OCI-LY7 (cell line): ENCODE measurements around the gene LYPLA2. TPM values are rescaled to one million over a fixed set of nuclear protein-coding genes. Genes with fewer than 3 reads are reported as not detected.

Source experiments
- BruUV-seq: library from RNA; stranded (reverse); fragments of 400-500 nt; replicated peaks from 2 replicates; lab custom pipeline; 2021; lab: Mats Ljungman, UMichigan
- CTCF ChIA-PET: fragments of 300-600 bp; sonication (Branson Sonifier 250); formaldehyde crosslinking; loops from one replicate; lab custom pipeline; 2022; ENCODE audit warnings: antibody characterized with exemption; ENCODE audit not compliant: unreplicated experiment; lab: Charles Lee
- POLR2A ChIA-PET: fragments of 300-600 bp; sonication (Branson Sonifier 250); formaldehyde crosslinking; loops from one replicate; lab custom pipeline; 2022; ENCODE audit warnings: antibody characterized with exemption; lab: Charles Lee
- DNase-seq: peaks from one replicate; pipeline ENCODE4 v3.0.0-alpha.2; 2015; ENCODE audit warnings: low spot score
- H2AFZ ChIP-seq: fragments of 200-600 bp; sonication (generic), shearing (Covaris generic); 2 replicates; pipeline ENCODE4 v1.6.1; 2014; ENCODE audit warnings: mild to moderate bottlenecking, antibody characterized with exemption, low read length, moderate library complexity
- H3K27ac ChIP-seq: fragments of 200-600 bp; sonication (generic); 2 replicates; pipeline ENCODE4 v1.5.1; 2014; ENCODE audit warnings: mixed run types, low read depth, mild to moderate bottlenecking, moderate library complexity, low read length, inconsistent platforms; ENCODE audit not compliant: poor library complexity, severe bottlenecking
- H3K36me3 ChIP-seq: fragments of 200-600 bp; sonication (generic); 2 replicates; pipeline ENCODE4 v1.6.1; 2014; ENCODE audit warnings: mild to moderate bottlenecking, antibody characterized with exemption, low read length, moderate library complexity, mixed read lengths; ENCODE audit not compliant: insufficient read depth
- H3K4me1 ChIP-seq: fragments of 200-600 bp; sonication (generic); 2 replicates; pipeline ENCODE4 v1.5.1; 2014; ENCODE audit warnings: mild to moderate bottlenecking, low read length; ENCODE audit not compliant: insufficient read depth, poor library complexity, severe bottlenecking
- H3K4me2 ChIP-seq: fragments of 200-600 bp; sonication (generic); 2 replicates; pipeline ENCODE4 v1.6.1; 2014; ENCODE audit warnings: mild to moderate bottlenecking, low read length
- H3K4me3 ChIP-seq: fragments of 200-600 bp; sonication (generic); 2 replicates; pipeline ENCODE4 v1.5.1; 2014; ENCODE audit warnings: mild to moderate bottlenecking, low read depth, low read length; ENCODE audit not compliant: poor library complexity, severe bottlenecking
- H3K79me2 ChIP-seq: fragments of 200-600 bp; sonication (generic); 2 replicates; pipeline ENCODE4 v1.6.1; 2016; ENCODE audit warnings: low read depth, mild to moderate bottlenecking, low read length, moderate library complexity, mixed read lengths; ENCODE audit not compliant: insufficient read depth
- H3K9me2 ChIP-seq: fragments of 200-600 bp; sonication (generic); 2 replicates; pipeline ENCODE4 v1.6.1; 2016; ENCODE audit warnings: mild to moderate bottlenecking, low read length, mixed read lengths; ENCODE audit not compliant: insufficient read depth
- H3K9me3 ChIP-seq: fragments of 200-600 bp; sonication (generic); 2 replicates; pipeline ENCODE4 v1.6.1; 2014; ENCODE audit warnings: mild to moderate bottlenecking, mixed run types, low read length, mixed read lengths
- H4K20me1 ChIP-seq: fragments of 200-600 bp; sonication (generic); 2 replicates; pipeline ENCODE4 v1.6.1; 2014; ENCODE audit warnings: mild to moderate bottlenecking, antibody characterized with exemption, low read length, moderate library complexity, mixed read lengths; ENCODE audit not compliant: insufficient read depth
- EZH2phosphoT487 ChIP-seq: fragments of 200-600 bp; sonication (generic); IDR thresholded peaks from 2 replicates; pipeline ENCODE4 v1.6.1; 2018; ENCODE audit warnings: low read depth, borderline replicate concordance, mild to moderate bottlenecking, mixed run types, antibody characterized with exemption, low read length, moderate library complexity, mixed read lengths
- intact Hi-C: fragments of 100-400 bp; cut with micrococcal nuclease; formaldehyde crosslinking; loops from one replicate; pipeline ENCODE4 v1.10.0; 2022; ENCODE audit not compliant: unreplicated experiment
- total RNA-seq, 2 experiments: library from RNA; depleted of rRNA in 1 of 2; stranded (reverse); fragments of >200 nt in 1 of 2; shearing (Covaris generic) in 1 of 2; gene quantifications; 2 replicates each; pipeline ENCODE4 v1.2.3, GENCODE V29; 2014 to 2022
- TF ChIP-seq, protein P1 (sequence below): fragments of 200-600 bp; sonication (generic); conservative IDR thresholded peaks from 2 replicates; pipeline ENCODE4 v1.5.1; 2014; ENCODE audit warnings: mild to moderate bottlenecking, antibody characterized with exemption, low read length, moderate library complexity, mixed read lengths

Gene LYPLA2
- total RNA-seq, 2 experiments from 2014 or later: 68.3 to 91.2 TPM

DNA sequence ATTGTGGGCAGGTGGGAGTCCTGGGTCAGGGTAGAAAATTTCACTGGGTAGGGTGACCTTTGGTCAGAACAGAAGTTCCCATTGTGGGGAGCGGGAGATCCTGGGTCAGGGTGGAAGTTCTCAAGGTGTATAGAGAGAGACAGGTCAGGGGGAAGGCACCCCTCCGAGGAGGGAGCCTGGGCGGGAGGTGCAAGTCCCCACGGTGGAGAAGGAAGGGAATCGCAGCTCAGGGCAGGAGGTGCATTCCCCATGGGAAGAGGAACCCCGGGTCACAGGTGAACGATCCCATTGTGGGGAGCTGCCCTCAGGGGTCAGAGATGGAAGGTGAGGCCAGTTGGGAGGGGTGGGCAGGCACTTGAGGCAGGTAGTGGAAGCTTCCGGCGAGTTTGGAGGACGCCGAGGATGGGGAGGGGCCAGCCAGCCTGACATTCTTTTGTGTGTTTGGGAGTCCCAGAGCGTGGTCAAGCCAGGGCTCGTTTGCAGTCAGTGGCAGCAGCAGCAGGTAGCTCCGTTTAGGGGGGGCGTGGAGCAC lies 637 bp downstream of the LYPLA2 start:
- peak overlapping the region; percentile 77; the same call in 1 of the 2 replicates for H2AFZ ChIP-seq
- TF ChIP-seq EZH2phosphoT487: no peak
- TF ChIP-seq, protein P1, sequence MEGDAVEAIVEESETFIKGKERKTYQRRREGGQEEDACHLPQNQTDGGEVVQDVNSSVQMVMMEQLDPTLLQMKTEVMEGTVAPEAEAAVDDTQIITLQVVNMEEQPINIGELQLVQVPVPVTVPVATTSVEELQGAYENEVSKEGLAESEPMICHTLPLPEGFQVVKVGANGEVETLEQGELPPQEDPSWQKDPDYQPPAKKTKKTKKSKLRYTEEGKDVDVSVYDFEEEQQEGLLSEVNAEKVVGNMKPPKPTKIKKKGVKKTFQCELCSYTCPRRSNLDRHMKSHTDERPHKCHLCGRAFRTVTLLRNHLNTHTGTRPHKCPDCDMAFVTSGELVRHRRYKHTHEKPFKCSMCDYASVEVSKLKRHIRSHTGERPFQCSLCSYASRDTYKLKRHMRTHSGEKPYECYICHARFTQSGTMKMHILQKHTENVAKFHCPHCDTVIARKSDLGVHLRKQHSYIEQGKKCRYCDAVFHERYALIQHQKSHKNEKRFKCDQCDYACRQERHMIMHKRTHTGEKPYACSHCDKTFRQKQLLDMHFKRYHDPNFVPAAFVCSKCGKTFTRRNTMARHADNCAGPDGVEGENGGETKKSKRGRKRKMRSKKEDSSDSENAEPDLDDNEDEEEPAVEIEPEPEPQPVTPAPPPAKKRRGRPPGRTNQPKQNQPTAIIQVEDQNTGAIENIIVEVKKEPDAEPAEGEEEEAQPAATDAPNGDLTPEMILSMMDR: no peak
- CTCF ChIA-PET: interaction anchor here (0.6 kb wide), 1 partner anchor 11 kb away, joined by 4 read pairs; no protein-coding TSS in a partner anchor
- peak overlapping the region; percentile 95 for H3K4me3 ChIP-seq
- peaks cover 18% of the 10 kb centered on the region; the same call in 1 of the 2 replicates for H3K79me2 ChIP-seq
- no peaks in the 10 kb centered on the region for H3K9me2 ChIP-seq
- H4K20me1 ChIP-seq: no peaks in the 10 kb centered on the region
- DNase-seq: no peak
- H3K27ac ChIP-seq: peak overlapping the region; percentile 43
- no peaks in the 10 kb centered on the region for H3K9me3 ChIP-seq
- H3K36me3 ChIP-seq: peaks cover 50% of the 10 kb centered on the region
- peak overlapping the region; percentile 95 for H3K4me2 ChIP-seq
- peaks cover 14% of the 10 kb centered on the region for H3K4me1 ChIP-seq
- POLR2A ChIA-PET: interaction anchor here (0.5 to 1.5 kb wide), 4 partner anchors 11 to 307 kb away, joined by 3 to 5 read pairs (median 4); partner anchors contain the start of gene PITHD1
- no TSS peak for BruUV-seq
- intact Hi-C loops: loop anchor here (1.0 kb wide), 1 partner anchor 13 kb away; the partner anchor contains the start of gene PITHD1

DNA sequence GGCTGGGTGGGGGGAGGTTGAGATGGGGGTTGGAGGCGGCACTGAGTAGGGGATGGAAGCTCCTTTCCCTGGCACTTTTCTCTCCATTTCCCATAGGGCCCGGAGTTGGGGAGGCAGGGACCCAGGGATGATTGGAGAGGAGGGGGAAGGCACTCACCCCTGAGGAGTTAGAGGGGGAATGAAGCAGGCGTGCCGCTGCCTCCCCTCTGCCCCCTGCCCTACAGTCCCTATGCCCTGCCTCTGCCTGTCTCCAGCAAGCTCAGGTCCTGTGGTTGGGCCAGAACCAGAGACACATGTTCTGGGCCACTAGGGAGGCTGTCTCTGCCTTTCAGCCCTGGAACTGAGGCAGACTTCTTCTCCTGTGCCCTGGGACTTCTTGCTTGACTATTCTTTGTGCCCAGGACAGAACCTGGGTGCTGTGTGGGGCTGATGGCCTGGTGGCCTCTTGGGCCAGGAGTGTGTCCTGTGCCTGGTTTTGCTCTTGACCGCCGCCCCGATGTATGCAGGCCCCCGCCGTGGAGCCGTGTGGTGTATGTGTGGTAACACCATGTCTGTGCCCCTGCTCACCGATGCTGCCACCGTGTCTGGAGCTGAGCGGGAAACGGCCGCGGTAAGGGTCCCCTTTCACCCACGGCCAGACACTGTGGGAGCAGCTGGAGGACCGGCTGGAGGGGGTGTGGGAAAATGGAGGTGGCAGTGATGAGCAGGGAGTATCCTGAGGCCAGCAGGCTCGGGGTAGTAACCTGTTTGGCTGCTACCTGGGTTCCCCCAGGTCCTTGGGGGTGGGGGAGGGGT lies 1.4 kb downstream of the LYPLA2 start:
- Histone ChIP-seq H3K9me2 (no peaks in the 10 kb centered on the region), H3K79me2 (peaks cover 18% of the 10 kb centered on the region; the same call in 1 of the 2 replicates), H4K20me1 (no peaks in the 10 kb centered on the region), H3K4me2 (peak overlapping the region; percentile 95), H3K9me3 (no peaks in the 10 kb centered on the region), H2AFZ (no peak overlapping the region), H3K4me1 (peaks cover 14% of the 10 kb centered on the region), H3K4me3 (peak overlapping the region; percentile 95), H3K27ac (no peak overlapping the region), H3K36me3 (peaks cover 50% of the 10 kb centered on the region)
- intact Hi-C loops: no loop called here
- POLR2A ChIA-PET: interaction anchor here (0.6 to 1.5 kb wide), 3 partner anchors 12 to 165 kb away, joined by 3 to 5 read pairs (median 4); partner anchors contain the start of gene PITHD1
- no TSS peak for BruUV-seq
- no peak for DNase-seq
- CTCF ChIA-PET: no interaction called here
- TF ChIP-seq, protein P1: no peak
- no peak for TF ChIP-seq EZH2phosphoT487
